Gastroesophageal sphincter (tissue), 4 donors: Measurements from ENCODE around the gene MAB21L4. TPM values are rescaled to one million over a fixed set of nuclear protein-coding genes. Genes with fewer than 3 reads are reported as not detected.

Source experiments
- ATAC-seq: fragments of 150-250 bp; one replicate; pipeline ENCODE4 v1.9.1; 2016; ENCODE audit warnings: mild to moderate bottlenecking, moderate library complexity
- H3K27ac ChIP-seq, 4 donors: fragments of 200-600 bp; sonication (generic) in 3 of 4; 1 replicate in 3 of 4; 2 replicates in 1 of 4; pipeline ENCODE4 v1.5.1; 2016 to 2019
- H3K27me3 ChIP-seq: fragments of 200-600 bp; sonication (generic); one replicate; pipeline ENCODE4 v1.5.1; 2019
- H3K36me3 ChIP-seq, 2 donors: fragments of 200-600 bp; sonication (generic); one replicate each; pipeline ENCODE4 v1.5.1; 2019; ENCODE audit warnings: control low read depth in 1 of 2
- H3K4me1 ChIP-seq, 3 donors: fragments of 200-600 bp; sonication (generic); 1 replicate in 2 of 3; 2 replicates in 1 of 3; pipeline ENCODE4 v1.5.1; 2016 to 2019; ENCODE audit warnings: control low read depth in 2 of 3
- H3K4me3 ChIP-seq, 2 donors: fragments of 200-600 bp; sonication (generic); one replicate each; pipeline ENCODE4 v1.5.1; 2019; ENCODE audit warnings: mild to moderate bottlenecking in 1 of 2, moderate library complexity in 1 of 2
- H3K9me3 ChIP-seq, 3 donors: fragments of 200-600 bp; sonication (generic); one replicate each; pipeline ENCODE4 v1.5.1; 2017 to 2019; ENCODE audit warnings: control low read depth in 2 of 3
- EP300 ChIP-seq: sonication (generic); formaldehyde crosslinking; IDR thresholded peaks from one replicate; pipeline ENCODE4 v1.6.1; 2017; ENCODE audit warnings: antibody characterized with exemption, mild to moderate bottlenecking
- POLR2A ChIP-seq, 2 donors: fragments of 450-650 bp; IDR thresholded peaks; one replicate each; pipeline ENCODE4 v1.6.1; 2017; ENCODE audit warnings: antibody characterized with exemption in 2 of 2, mild to moderate bottlenecking in 2 of 2, moderate library complexity in 1 of 2
- POLR2AphosphoS5 ChIP-seq: sonication (generic); formaldehyde crosslinking; IDR thresholded peaks from one replicate; pipeline ENCODE4 v1.6.1; 2017; ENCODE audit warnings: antibody characterized with exemption
- WGBS, 2 donors: methylation state at CpG; one replicate each; pipeline ENCODE4 v1.1.5; 2018; ENCODE audit warnings: low coverage in 1 of 2; 5-methylcytosine and 5-hydroxymethylcytosine counted together
- total RNA-seq, 4 donors: library from RNA; depleted of rRNA; stranded (reverse); fragments of >200 nt; gene quantifications; one replicate each; pipeline ENCODE4 v1.1.0, GENCODE V29; 2016
- TF ChIP-seq, protein P1 (sequence below), 4 experiments: fragments of 200-600 bp in 2 of 4; fragments of 450-650 bp in 2 of 4; sonication (generic) in 1 of 4; IDR thresholded peaks; one replicate each; pipeline ENCODE4 v1.5.1; 2017 to 2019; ENCODE audit warnings: antibody characterized with exemption in 4 of 4, mild to moderate bottlenecking in 2 of 4, moderate library complexity in 2 of 4

The MAB21L4 gene
- total RNA-seq, 4 donors from 2014 or later, result 0.27 to 9.7 (median 0.77) TPM; not detected in 1

DNA sequence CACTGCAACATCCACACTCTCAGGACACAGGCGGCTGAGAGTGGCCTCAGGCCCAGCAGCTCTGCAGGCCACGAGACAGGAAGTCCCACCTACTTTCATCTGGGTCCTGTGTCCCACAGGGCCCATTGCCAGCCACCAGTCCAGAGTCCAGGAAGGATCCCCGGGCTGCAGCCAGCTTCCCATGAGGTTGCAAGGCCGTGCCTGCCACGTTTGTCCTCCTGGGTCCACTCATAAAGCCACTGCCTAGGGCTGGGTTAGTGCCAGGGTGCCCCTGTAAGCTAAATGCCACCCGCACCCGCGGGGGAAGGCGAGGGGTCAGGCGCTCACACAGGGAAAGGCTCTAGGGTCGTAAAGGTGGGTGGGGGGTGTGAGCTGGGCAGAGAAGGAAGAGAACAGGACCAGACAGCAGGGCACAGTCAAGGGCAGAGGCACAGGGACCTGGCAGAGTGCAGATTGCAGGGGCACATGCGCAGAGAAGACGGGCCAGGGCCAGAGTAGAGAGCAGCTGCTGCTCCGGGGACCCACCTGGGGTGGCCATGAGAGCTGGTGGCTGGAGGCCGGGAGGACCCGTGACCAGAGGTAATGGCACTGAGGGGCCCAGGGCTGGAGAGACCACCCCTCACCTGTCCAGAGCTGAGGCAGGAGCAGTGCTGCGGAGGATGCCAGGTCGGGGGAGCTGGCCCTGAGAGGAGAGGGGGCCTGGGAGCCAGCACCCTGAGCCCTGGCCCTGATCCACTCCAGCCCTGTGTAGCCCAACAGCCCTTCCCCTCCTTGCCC, 19.3 kb downstream of the MAB21L4 start:
- WGBS, 2 donors, result 85 to 100% methylated on average over 3 to 5 of the region's 18 CpGs
- ATAC-seq, result no peak
- Histone ChIP-seq H3K27ac (no peak overlapping the region), H3K9me3 (no peaks in the 10 kb centered on the region), H3K4me1 (no peaks in the 10 kb centered on the region), H3K4me3 (no peak overlapping the region), H3K36me3 (no peaks in the 10 kb centered on the region), H3K27me3 (peaks cover 1% of the 10 kb centered on the region)
- TF ChIP-seq POLR2A (IDR thresholded peaks at IDR 0.05) (no peak), EP300 (no peak), POLR2AphosphoS5 (no peak)
- TF ChIP-seq, protein P1, sequence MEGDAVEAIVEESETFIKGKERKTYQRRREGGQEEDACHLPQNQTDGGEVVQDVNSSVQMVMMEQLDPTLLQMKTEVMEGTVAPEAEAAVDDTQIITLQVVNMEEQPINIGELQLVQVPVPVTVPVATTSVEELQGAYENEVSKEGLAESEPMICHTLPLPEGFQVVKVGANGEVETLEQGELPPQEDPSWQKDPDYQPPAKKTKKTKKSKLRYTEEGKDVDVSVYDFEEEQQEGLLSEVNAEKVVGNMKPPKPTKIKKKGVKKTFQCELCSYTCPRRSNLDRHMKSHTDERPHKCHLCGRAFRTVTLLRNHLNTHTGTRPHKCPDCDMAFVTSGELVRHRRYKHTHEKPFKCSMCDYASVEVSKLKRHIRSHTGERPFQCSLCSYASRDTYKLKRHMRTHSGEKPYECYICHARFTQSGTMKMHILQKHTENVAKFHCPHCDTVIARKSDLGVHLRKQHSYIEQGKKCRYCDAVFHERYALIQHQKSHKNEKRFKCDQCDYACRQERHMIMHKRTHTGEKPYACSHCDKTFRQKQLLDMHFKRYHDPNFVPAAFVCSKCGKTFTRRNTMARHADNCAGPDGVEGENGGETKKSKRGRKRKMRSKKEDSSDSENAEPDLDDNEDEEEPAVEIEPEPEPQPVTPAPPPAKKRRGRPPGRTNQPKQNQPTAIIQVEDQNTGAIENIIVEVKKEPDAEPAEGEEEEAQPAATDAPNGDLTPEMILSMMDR (IDR thresholded peaks at IDR 0.05), result no peak

DNA sequence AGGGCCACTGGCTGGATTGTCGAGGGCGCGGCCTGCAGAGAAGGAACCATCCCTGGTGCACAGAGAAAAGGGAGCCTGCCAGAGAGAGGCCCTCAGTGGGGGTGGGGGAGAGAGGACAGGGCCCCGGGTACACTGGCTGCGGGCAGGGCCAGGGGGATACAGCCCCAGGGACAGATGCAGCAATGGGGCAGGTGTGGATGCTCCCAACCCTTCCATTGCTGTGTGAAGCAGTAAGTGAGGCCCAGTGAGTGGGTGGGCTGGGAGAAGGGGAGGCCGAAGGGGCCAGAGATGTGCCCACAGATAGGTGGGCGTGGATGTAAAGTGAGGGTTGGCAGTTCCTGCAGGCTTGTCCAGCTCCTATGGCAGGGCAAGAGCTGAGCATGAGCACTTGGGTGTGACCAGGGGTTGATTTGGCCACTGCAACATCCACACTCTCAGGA, 19.9 kb downstream of the MAB21L4 start:
- no peaks in the 10 kb centered on the region for H3K9me3 ChIP-seq
- H3K4me1 ChIP-seq, result no peaks in the 10 kb centered on the region
- no peaks in the 10 kb centered on the region for H3K36me3 ChIP-seq
- ATAC-seq, result no peak
- no peak overlapping the region for H3K4me3 ChIP-seq
- TF ChIP-seq, protein P1 (IDR thresholded peaks at IDR 0.05), result no peak
- no peak for TF ChIP-seq POLR2A (IDR thresholded peaks at IDR 0.05)
- no peak overlapping the region for H3K27ac ChIP-seq
- peaks cover 7% of the 10 kb centered on the region for H3K27me3 ChIP-seq
- 61 to 89% methylated on average over 2 to 4 of the region's 7 CpGs for WGBS, 2 donors

GRCh38 chr2:240875228-240876034, 20.5 kb downstream of the MAB21L4 start:
- 88 to 100% methylated on average over 1 to 4 of the region's 22 CpGs for WGBS, 2 donors
- no peak for ATAC-seq

GRCh38 chr2:240874715-240875227, 21.2 kb downstream of the MAB21L4 start:
- no peak for ATAC-seq
- whole genome bisulfite sequencing, 2 donors, result 80 to 100% methylated on average over 1 of the region's 12 CpGs

More at GRCh38 chr2:240875228-240876034, 20.5 kb downstream of the MAB21L4 start:
- H3K36me3 ChIP-seq, result no peaks in the 10 kb centered on the region
- H3K27ac ChIP-seq, result no peak overlapping the region
- H3K4me3 ChIP-seq, result no peak overlapping the region
- TF ChIP-seq POLR2AphosphoS5 (no peak), POLR2A (IDR thresholded peaks at IDR 0.05) (no peak), EP300 (no peak)
- TF ChIP-seq, protein P1 (IDR thresholded peaks at IDR 0.05), result no peak
- H3K27me3 ChIP-seq, result peaks cover 14% of the 10 kb centered on the region
- H3K4me1 ChIP-seq, result no peaks in the 10 kb centered on the region
- no peaks in the 10 kb centered on the region for H3K9me3 ChIP-seq

More at GRCh38 chr2:240874715-240875227, 21.2 kb downstream of the MAB21L4 start:
- no peak overlapping the region for H3K27ac ChIP-seq
- H3K4me1 ChIP-seq, result no peaks in the 10 kb centered on the region
- H3K27me3 ChIP-seq, result peaks cover 19% of the 10 kb centered on the region
- H3K9me3 ChIP-seq, result no peaks in the 10 kb centered on the region
- no peak overlapping the region for H3K4me3 ChIP-seq
- H3K36me3 ChIP-seq, result no peaks in the 10 kb centered on the region
- TF ChIP-seq EP300 (no peak), POLR2A (IDR thresholded peaks at IDR 0.05) (no peak), POLR2AphosphoS5 (no peak)
- TF ChIP-seq, protein P1 (IDR thresholded peaks at IDR 0.05), result no peak
